Trophoblast cell (in vitro differentiated cells and primary cell): ENCODE data around the gene SH3TC1.

Experiments used
- DNase-seq, 2 donors: peaks; one replicate each; pipeline ENCODE4 v3.0.0-alpha.2; 2016
- H2AFZ ChIP-seq: 2 replicates; pipeline ENCODE4 v1.6.1; 2013; ENCODE audit warnings: low read length, moderate library complexity, mild to moderate bottlenecking; ENCODE audit not compliant: insufficient read depth, poor library complexity
- H2AK5ac ChIP-seq: 2 replicates; pipeline ENCODE4 v1.6.1; 2013; ENCODE audit warnings: mild to moderate bottlenecking, low read length
- H2BK120ac ChIP-seq: 2 replicates; pipeline ENCODE4 v1.6.1; 2013; ENCODE audit warnings: low read length, mild to moderate bottlenecking, moderate library complexity; ENCODE audit not compliant: insufficient read depth, poor library complexity
- H2BK12ac ChIP-seq: 2 replicates; pipeline ENCODE4 v1.6.1; 2013; ENCODE audit warnings: mild to moderate bottlenecking, low read length, moderate library complexity
- H2BK5ac ChIP-seq: 2 replicates; pipeline ENCODE4 v1.6.1; 2013; ENCODE audit warnings: low read length, low read depth, moderate library complexity, mild to moderate bottlenecking; ENCODE audit not compliant: poor library complexity
- H3K14ac ChIP-seq: 2 replicates; pipeline ENCODE4 v1.6.1; 2013; ENCODE audit warnings: mild to moderate bottlenecking, low read length
- H3K18ac ChIP-seq: 2 replicates; pipeline ENCODE4 v1.6.1; 2013; ENCODE audit warnings: mild to moderate bottlenecking, low read length
- H3K23ac ChIP-seq: 2 replicates; pipeline ENCODE4 v1.6.1; 2013; ENCODE audit warnings: low read length
- H3K27ac ChIP-seq: 2 replicates; pipeline ENCODE4 v1.5.1; 2013; ENCODE audit warnings: low read depth, mild to moderate bottlenecking, inconsistent platforms, low read length, moderate library complexity
- H3K27me3 ChIP-seq: 2 replicates; pipeline ENCODE4 v1.6.1; 2013; ENCODE audit warnings: inconsistent platforms, mild to moderate bottlenecking, low read length, moderate library complexity; ENCODE audit not compliant: insufficient read depth
- H3K36me3 ChIP-seq, 2 experiments: 1 replicate in 1 of 2; 2 replicates in 1 of 2; pipeline ENCODE4 v1.6.1; 2013; ENCODE audit warnings: low read length in 2 of 2, mild to moderate bottlenecking in 2 of 2, moderate library complexity in 1 of 2; ENCODE audit not compliant: insufficient read depth in 2 of 2, control insufficient read depth in 1 of 2
- H3K4ac ChIP-seq: 2 replicates; pipeline ENCODE4 v1.6.1; 2013; ENCODE audit warnings: low read depth, mild to moderate bottlenecking, low read length, moderate library complexity
- H3K4me1 ChIP-seq, 2 experiments: 1 replicate in 1 of 2; 2 replicates in 1 of 2; pipeline ENCODE4 v1.6.1; 2013; ENCODE audit warnings: low read length in 2 of 2, mild to moderate bottlenecking in 2 of 2, moderate library complexity in 1 of 2; ENCODE audit not compliant: insufficient read depth in 2 of 2, control insufficient read depth in 1 of 2
- H3K4me2 ChIP-seq: 2 replicates; pipeline ENCODE4 v1.6.1; 2013; ENCODE audit warnings: inconsistent platforms, mild to moderate bottlenecking, low read length, moderate library complexity
- H3K4me3 ChIP-seq: 2 replicates; pipeline ENCODE4 v1.5.1; 2013; ENCODE audit warnings: mild to moderate bottlenecking, low read depth, low read length, inconsistent platforms
- H3K79me1 ChIP-seq: one replicate; pipeline ENCODE4 v1.6.1; 2013; ENCODE audit warnings: low read length
- H3K79me2 ChIP-seq: 2 replicates; pipeline ENCODE4 v1.6.1; 2013; ENCODE audit warnings: low read length, mild to moderate bottlenecking; ENCODE audit not compliant: control insufficient read depth, insufficient read depth, poor library complexity
- H3K9ac ChIP-seq: 2 replicates; pipeline ENCODE4 v1.6.1; 2013; ENCODE audit warnings: mild to moderate bottlenecking, low read length
- H3K9me3 ChIP-seq: 2 replicates; pipeline ENCODE4 v1.6.1; 2013; ENCODE audit warnings: low read depth, mild to moderate bottlenecking, control low read depth, inconsistent platforms, low read length; ENCODE audit not compliant: insufficient read depth
- H4K12ac ChIP-seq: 2 replicates; pipeline ENCODE4 v1.6.1; 2013; ENCODE audit warnings: low read depth, mild to moderate bottlenecking, low read length, moderate library complexity
- H4K8ac ChIP-seq: 2 replicates; pipeline ENCODE4 v1.6.1; 2013; ENCODE audit warnings: low read depth, mild to moderate bottlenecking, low read length, moderate library complexity
- H4K91ac ChIP-seq: one replicate; pipeline ENCODE4 v1.6.1; 2013; ENCODE audit warnings: low read depth, mild to moderate bottlenecking, low read length, moderate library complexity
- WGBS: extraction: QIAGEN DNeasy Blood & Tissue Kit; methylation state at CpG from one replicate; pipeline ENCODE4 v1.1.7; 2013; ENCODE audit warnings: missing lambda C conversion rate; ENCODE audit not compliant: insufficient read length, insufficient coverage; ENCODE audit errors: extremely low coverage; 5-methylcytosine and 5-hydroxymethylcytosine counted together

Gene SH3TC1

DNA sequence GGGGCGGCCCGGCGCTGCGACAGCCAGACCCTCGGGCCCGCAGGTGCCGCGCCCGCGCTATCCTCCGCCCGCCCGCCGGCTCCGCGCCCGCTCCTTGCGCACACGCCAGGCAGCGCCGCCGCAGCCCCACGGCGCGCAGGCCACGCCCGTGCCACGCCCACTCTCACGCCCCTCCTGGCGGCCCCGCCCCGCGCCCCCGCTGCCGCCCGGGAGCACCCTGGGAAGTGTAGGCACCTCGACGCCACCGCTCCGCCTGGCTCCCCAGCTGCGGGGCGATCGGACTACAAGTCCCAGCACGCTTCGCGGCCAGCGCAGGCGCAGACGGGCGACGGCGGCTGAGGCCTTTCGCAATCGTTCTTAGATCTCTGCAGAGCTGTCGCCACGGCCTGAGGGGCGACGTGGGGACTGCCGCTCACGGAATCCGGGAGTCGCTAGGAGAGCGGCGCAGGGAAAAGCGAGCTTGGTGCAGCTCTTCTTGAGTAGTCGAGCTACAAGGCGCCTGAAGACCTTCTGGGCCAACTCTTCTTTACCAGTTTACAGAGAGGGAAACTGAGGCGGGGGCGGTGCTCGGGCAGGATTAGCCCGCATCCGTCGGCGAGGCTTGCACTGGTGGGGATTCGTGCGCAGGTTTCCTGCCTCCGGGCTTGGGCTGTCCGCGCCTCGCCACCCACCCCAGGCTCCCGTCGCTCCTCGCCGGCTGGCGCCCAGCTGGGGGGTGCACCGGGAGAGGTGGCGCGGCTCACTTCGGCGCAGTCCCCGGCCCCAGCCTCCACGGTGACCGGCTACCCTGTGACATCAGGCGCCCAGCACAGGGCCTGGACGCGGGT is 40.2 kb upstream of the SH3TC1 start, which contains the start of gene ABLIM2:
TSS of gene ABLIM2 (minus strand) at position 104 of the 827 bp plus-strand sequence. CDS start 124 bp downstream, outside the sequence.
- Histone ChIP-seq H2BK5ac (no peak within 1 kb of the TSS), H3K27me3 (peaks cover 21% of the 10 kb centered on the region), H3K4me3 (peak within 1 kb of the TSS; percentile 76), H4K12ac (peak within 1 kb of the TSS; percentile 36), H3K23ac (no peak within 1 kb of the TSS), H3K9ac (peak within 1 kb of the TSS; percentile 54), H2BK120ac (no peak within 1 kb of the TSS), H2AK5ac (no peak within 1 kb of the TSS), H3K27ac (no peak within 1 kb of the TSS), H3K4me2 (peak within 1 kb of the TSS; percentile 100), H4K8ac (peak within 1 kb of the TSS; percentile 86), H2AFZ (peak within 1 kb of the TSS; percentile 90), H3K79me1 (peaks cover 6% of the 10 kb centered on the region), H3K18ac (peak within 1 kb of the TSS; percentile 51), H3K14ac (peak within 1 kb of the TSS; percentile 40), H3K36me3 (no peaks in the 10 kb centered on the region), H3K4ac (no peak within 1 kb of the TSS), H4K91ac (peak within 1 kb of the TSS; percentile 40), H2BK12ac (no peak within 1 kb of the TSS), H3K79me2 (peaks cover 1% of the 10 kb centered on the region), H3K4me1 (peaks cover 7 to 12% of the 10 kb centered on the region in 2 experiments), H3K9me3 (peaks cover 1% of the 10 kb centered on the region)
- no CpG with 5 or more reads among the region's 96 CpGs for WGBS
- peak; percentile 98 to 99 for DNase-seq

DNA sequence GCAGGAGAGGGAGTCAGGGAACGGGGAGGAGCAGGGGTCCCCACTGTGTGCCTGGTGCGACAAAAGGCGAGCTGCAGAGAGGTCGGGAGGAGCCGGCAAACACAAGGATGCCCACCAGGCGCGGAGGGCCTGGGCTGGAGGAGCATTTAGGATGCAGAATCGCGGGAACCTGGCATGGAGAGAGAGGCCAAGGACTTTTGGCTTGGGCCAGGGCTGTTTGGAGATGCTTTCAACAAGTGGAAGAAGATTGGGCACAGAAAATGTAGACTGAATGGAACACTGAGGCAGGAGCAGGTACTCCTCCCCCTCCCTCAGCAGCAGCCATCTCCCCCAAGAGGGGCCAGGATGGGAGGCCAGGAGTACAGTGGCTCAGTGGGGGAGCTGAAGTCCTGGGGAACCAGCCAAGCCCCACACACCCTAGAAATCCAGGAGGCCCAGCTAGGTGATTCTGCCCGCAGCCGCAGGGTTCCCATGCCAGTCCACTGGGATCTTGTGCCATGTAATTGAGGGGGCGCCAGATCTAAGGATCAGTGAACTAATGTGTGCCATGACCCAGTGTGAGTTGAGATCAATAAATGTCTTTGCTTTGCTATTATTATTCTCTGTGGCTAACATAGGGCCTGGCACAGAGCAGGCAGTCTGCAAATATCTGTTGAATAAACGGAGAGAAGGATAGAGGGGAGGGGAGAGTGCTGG is 39.4 kb upstream of the SH3TC1 start:
- Histone ChIP-seq H3K9ac (no peak overlapping the region), H4K91ac (peak overlapping the region; percentile 40), H2AFZ (peak overlapping the region; percentile 90), H3K18ac (peak overlapping the region; percentile 5), H4K12ac (peak overlapping the region; percentile 36), H2BK120ac (no peak overlapping the region), H3K4me2 (peak overlapping the region; percentile 99), H3K23ac (no peak overlapping the region), H3K79me2 (peaks cover 1% of the 10 kb centered on the region), H2BK12ac (no peak overlapping the region), H3K14ac (peak overlapping the region; percentile 40), H4K8ac (peak overlapping the region; percentile 86), H3K4me1 (peaks cover 7 to 12% of the 10 kb centered on the region in 2 experiments), H3K36me3 (no peaks in the 10 kb centered on the region), H3K4ac (no peak overlapping the region), H3K27me3 (peaks cover 21% of the 10 kb centered on the region), H3K9me3 (peaks cover 1% of the 10 kb centered on the region), H3K27ac (no peak overlapping the region), H2BK5ac (no peak overlapping the region), H3K4me3 (peak overlapping the region; percentile 76), H3K79me1 (peaks cover 6% of the 10 kb centered on the region), H2AK5ac (no peak overlapping the region)
- no peak for DNase-seq
- no CpG with 5 or more reads among the region's 13 CpGs for WGBS

DNA sequence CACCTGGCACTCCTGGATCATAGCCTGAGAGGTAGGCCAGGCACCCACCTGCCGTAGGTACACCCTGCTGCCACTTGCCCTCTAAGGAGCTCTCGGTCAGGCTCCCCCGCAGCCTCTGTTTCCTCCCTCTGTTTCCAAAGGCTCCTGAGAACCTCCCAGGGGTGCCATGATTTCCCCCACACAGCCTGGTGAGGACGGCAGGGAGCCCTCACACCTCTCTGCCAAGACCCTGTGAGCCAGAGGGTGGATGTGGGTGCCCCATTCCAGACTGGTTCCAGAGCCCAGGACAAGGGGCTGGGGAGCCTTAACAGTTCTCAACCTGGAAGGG is 38.9 kb upstream of the SH3TC1 start:
- Histone ChIP-seq H3K27ac (no peak overlapping the region), H2AK5ac (no peak overlapping the region), H3K79me2 (peaks cover 1% of the 10 kb centered on the region), H3K9ac (no peak overlapping the region), H2BK120ac (no peak overlapping the region), H4K8ac (no peak overlapping the region), H3K4me1 (peaks cover 7 to 12% of the 10 kb centered on the region in 2 experiments), H3K23ac (no peak overlapping the region), H4K12ac (no peak overlapping the region), H3K36me3 (no peaks in the 10 kb centered on the region), H3K79me1 (peaks cover 6% of the 10 kb centered on the region), H4K91ac (no peak overlapping the region), H3K9me3 (peaks cover 1% of the 10 kb centered on the region), H3K4me2 (no peak overlapping the region), H3K4me3 (no peak overlapping the region), H3K14ac (no peak overlapping the region), H3K27me3 (peaks cover 21% of the 10 kb centered on the region), H2AFZ (no peak overlapping the region), H3K4ac (no peak overlapping the region), H2BK5ac (no peak overlapping the region), H3K18ac (no peak overlapping the region), H2BK12ac (no peak overlapping the region)
- WGBS = no CpG with 5 or more reads among the region's 4 CpGs
- no peak for DNase-seq

DNA sequence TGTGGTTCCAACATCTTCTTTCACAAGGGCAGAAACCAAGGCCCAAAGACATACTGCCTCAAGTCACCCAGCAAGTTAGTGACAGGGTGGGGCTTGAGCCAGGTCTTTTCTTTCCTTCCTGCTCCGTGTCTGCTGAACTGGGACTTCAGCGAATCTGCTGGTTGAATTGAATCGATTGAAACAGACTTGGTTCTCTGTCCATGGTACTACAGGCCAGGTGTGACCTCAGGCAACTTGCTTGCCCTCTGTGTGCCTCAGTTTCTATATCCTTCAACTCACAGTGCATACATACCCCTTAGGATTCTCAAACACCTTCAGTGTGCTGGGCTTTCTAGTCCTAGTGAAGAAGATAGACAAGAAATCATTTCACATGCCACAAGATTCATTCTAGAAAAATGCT is 38.5 kb upstream of the SH3TC1 start:
- Histone ChIP-seq H4K8ac (no peak overlapping the region), H3K36me3 (no peaks in the 10 kb centered on the region), H2BK12ac (no peak overlapping the region), H3K18ac (no peak overlapping the region), H3K79me2 (peaks cover 1% of the 10 kb centered on the region), H3K9ac (no peak overlapping the region), H4K91ac (no peak overlapping the region), H3K14ac (no peak overlapping the region), H2AFZ (no peak overlapping the region), H3K79me1 (peaks cover 6% of the 10 kb centered on the region), H3K23ac (no peak overlapping the region), H3K4ac (no peak overlapping the region), H3K4me2 (no peak overlapping the region), H2BK120ac (no peak overlapping the region), H3K4me1 (peaks cover 7 to 12% of the 10 kb centered on the region in 2 experiments), H3K27ac (no peak overlapping the region), H3K9me3 (peaks cover 1% of the 10 kb centered on the region), H4K12ac (no peak overlapping the region), H2AK5ac (no peak overlapping the region), H2BK5ac (no peak overlapping the region), H3K4me3 (no peak overlapping the region), H3K27me3 (peaks cover 21% of the 10 kb centered on the region)
- no CpG with 5 or more reads among the region's 3 CpGs for WGBS
- DNase-seq = no peak
